Left renal pelvis (tissue), 4 donors: Measurements from ENCODE around the gene UGT1A10. TPM values are rescaled to one million over a fixed set of nuclear protein-coding genes. Genes with fewer than 3 reads are reported as not detected.

Experiments
- DNase-seq, 4 donors: peaks; one replicate each; pipeline ENCODE4 v3.0.0-alpha.2; 2013; ENCODE audit warnings: low read depth in 4 of 4, low spot score in 3 of 4
- polyA plus RNA-seq, 4 donors: library from polyadenylated mRNA; unstranded; fragments of 120-200 nt; gene quantifications; one replicate each; pipeline ENCODE4 v1.2.1, GENCODE V29; 2013; ENCODE audit not compliant: insufficient read length in 4 of 4

Gene UGT1A10
- polyA plus RNA-seq, 4 donors = not detected

DNA sequence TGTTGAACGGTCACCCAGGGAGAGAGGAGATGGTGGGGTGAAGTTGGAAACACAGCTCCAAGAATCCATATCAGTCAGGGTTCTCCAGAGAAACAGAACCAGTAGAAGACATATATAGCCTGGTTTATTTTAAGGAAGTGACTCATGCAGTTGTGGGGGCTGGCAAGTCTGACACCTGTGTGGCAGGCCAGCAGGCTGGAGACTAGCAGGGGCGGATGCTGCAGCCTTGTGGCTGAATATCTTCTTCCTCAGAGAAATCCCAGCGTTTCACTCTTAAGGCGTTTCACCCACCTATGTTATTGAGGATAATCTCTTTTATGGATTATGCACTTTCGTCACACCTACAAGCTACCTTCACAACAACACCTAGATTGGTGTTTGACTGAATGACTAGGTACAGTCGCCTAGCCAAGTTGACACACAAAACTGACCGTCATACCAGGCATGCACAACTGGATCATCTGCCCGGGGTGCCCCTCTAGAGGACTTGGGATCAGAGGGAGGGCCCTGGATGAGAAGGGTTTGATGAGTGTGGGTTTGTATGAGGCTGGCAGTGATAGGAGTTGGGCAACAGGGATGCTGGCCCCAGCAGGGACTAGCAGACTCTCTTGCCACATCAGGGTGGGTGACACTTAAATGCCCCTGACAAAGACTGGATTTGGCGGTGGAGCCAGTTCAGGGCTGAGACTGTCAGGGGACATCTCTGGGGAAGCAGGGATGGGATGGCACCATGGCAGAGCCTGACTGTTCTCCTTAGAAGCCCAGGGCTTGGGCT lies 165.3 kb downstream of the UGT1A10 start:
- no peak for DNase-seq

- DNase-seq = no peak
Measured at GRCh38 chr2:233802132-233802815, 166.0 kb downstream of the UGT1A10 start.

- DNase-seq = no peak
Measured at GRCh38 chr2:233803292-233803911, 167.2 kb downstream of the UGT1A10 start.

DNA sequence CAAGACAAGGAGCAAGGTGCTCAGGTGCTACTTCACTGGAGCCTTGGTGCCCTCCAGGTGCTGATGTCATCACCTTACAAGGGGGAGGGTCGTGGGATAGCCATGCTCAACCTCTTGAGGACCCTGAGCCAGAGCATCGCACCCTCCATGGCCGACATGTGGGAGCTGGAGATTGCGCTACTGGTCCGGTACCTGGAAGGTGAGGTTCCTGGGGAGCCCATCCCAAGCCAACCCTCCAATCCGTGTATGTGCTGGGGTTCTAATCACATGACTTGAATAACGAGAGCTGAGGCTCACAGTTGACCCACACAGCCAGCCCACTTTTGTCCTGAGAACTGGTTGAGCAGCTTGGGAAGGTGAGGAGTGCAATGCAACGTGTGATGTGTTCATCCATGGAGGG lies 167.7 kb downstream of the UGT1A10 start:
- DNase-seq = no peak

DNA sequence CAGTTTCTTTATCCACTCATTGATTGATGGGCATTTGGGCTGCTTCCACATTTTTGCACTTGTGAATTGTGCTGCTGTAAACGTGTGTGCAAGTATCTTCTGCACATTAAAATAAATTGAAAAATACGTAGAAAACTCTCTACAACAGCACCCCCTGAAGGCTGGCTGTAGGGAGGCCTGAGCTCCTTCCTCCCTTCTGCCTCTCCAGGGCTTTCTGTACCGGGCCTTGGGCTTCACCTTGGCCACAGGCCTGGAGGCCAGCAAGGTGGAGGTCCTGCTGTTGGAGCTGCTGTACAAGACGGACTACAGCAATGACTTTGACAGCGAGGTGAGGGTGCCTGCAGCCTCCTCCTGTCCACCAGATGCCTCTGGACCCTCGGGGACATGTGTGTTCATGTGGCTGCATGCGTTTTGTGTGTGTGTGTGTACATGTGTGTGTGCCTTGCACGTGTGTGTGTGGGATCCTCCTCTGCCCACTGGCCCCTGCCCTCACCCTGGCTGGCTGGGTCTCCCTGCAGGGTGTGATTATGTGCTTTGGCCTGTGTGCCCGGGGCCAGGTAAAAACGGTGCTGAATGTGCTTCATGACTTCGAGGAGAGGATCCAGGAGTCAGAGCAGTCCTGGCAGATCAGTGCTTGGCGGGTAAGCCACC lies 171.1 kb downstream of the UGT1A10 start:
- no peak for DNase-seq

GRCh38 chr2:233807966-233808935 lies 172.0 kb downstream of the UGT1A10 start:
- no peak for DNase-seq

DNA sequence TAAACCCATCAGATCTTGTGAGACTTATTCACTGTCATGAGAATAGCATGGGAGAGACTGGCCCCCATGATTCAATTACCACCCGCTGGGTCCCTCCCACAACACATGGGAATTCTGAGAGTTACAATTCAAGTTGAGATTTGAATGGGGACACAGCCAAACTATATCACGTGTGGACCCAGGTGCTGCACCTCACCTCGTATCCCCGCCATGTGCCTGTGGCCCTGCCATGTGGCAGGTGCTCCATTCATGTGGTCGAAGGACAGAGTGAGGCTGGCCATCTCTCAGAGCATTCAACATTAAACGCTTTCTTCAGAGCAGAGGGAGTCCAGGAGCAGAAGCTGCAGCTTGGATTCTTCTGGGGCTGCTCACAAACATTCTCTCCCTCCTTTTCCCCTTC lies 174.1 kb downstream of the UGT1A10 start:
- DNase-seq = no peak

DNA sequence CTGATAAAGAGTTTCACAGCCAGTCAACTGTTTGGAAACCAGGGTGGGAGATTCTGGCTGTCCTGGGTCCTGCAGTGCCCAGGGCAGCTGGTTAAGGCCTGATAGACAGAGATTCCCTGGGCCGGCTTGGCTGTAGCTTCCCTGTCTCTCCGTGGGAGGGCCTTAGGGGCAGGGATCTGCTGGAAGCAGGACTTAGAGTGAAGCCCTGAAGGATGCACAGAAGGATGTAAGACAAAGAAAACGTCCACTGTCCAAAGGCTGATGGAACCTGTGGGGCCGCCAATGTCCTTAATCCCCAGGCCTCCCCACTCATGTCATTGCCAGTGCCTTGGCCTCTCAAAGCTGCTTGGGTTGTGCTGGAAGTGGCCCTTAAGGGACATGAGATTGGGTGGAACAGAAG lies 174.8 kb downstream of the UGT1A10 start:
- DNase-seq = no peak

DNA sequence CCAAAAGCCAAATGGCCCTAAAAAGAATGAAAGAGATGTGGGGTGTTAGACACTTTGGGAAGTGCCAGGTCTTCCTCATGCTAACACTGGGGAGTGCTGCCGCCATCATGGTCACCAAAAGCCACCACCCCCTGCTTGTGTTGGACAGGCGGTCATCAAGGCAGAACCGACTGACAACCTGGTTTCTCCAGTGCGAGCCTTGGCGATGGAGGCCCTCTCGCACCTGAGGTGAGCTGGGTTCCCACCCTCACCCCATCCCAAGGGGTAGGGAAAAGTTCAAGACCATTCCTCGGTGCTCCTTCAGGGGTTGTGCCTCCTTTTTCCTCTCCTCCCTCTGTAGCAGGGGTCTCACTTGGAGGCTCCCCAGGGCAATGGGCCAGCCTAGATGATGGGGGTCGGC lies 175.5 kb downstream of the UGT1A10 start:
- DNase-seq = no peak

- peak in 2 of 4 donors; percentile 26 to 57 for DNase-seq
Measured at GRCh38 chr2:233813236-233814055, 177.2 kb downstream of the UGT1A10 start.

DNA sequence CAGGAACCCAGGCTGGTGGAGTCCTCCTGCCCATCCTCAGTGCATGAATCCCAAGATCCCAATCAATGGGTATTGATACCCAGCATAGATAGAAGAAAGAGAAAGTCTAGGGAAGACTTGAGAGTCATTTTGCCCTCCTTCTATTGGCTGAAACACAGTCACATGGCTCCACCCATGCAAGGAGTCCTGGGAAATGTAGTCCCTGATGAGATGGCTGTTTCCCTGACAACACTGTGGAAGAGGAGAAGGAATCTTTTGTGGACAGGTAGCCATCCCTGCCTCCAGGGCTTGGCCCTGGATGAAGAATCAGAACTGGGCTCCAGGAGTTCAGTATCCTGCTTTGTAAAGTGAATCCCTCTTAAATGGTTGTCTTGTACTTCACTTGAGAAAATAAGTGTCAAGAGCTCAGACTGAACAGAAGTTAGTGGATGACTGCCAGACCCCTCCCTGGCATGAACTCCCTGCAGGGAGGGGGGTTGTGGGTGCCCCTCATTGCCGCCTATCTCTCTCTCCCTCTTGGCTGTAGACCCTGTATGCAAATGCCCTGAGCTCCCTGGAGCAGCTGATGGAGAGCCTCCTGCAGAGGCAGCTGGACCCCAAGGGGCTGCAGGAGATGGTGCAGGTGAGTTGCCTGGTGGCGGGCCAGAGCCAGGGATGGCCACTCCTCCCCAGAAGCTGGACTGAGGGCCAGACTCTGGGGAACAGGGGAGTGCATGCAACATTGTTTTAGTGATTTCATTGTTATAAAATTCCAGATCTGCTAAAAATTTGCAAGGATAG lies 178.0 kb downstream of the UGT1A10 start:
- DNase-seq = no peak

GRCh38 chr2:233815861-233816260 lies 179.6 kb downstream of the UGT1A10 start:
- no peak for DNase-seq

DNA sequence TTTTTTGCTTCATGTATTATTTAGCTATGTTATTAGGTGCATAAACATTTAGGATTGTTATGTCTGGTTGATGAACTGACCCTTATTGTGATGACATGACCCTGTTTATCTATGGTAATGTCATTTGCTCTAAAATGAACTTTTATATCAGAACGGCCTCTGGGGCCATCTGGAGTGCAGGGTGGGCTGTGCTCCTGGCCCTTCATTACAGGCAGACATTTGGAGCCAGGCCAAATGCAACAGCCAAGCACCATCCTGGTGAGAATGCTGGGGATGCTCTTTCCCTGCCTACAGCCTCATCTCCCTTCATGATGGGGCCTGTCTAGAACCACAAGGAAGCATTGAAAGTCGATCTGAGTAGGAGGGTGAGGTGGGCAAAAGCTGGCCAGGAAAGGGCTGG lies 180.1 kb downstream of the UGT1A10 start:
- DNase-seq = no peak

- no peak for DNase-seq
Measured at GRCh38 chr2:233816771-233817170, 180.5 kb downstream of the UGT1A10 start.

DNA sequence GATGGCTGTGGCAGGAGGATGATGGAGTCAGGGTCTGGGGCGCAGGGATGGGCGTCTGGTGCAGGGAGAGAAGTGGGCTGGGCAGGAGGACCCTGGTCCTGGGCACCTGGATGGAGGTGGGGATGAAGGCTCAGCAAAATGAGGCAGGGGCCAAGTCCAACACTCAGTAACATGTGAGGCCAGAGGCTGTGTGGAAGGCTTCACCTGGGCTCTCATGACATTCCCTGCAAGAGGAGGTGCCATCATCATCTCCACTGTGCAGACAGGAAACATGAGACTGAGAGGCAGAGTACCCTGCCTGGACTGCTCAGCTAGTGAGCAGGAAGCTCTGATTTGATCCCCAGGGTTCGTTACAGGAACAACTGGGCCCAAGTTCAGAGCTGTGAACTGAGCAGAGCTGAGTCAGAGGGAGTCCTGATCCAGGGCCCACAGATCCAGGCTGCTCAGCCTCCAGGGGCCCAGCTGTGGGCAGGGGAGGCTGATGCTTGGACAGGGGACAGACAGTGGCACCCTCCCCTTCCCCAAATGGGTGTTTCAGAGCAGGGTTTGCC lies 181.2 kb downstream of the UGT1A10 start:
- no peak for DNase-seq

GRCh38 chr2:233817995-233818638 lies 181.9 kb downstream of the UGT1A10 start:
- no peak for DNase-seq
